ENCODE measurements around the gene TRPM4. TPM values are rescaled to one million over a fixed set of nuclear protein-coding genes. Genes with fewer than 3 reads are reported as not detected.

Gene TRPM4
- total and polyA plus RNA-seq, 2 of the 13 experiments (the other 11 are each of a cell fraction or from before 2014, with no cell fraction given), result 1.9 to 4.3 TPM

- TF ChIP-seq, protein P1, sequence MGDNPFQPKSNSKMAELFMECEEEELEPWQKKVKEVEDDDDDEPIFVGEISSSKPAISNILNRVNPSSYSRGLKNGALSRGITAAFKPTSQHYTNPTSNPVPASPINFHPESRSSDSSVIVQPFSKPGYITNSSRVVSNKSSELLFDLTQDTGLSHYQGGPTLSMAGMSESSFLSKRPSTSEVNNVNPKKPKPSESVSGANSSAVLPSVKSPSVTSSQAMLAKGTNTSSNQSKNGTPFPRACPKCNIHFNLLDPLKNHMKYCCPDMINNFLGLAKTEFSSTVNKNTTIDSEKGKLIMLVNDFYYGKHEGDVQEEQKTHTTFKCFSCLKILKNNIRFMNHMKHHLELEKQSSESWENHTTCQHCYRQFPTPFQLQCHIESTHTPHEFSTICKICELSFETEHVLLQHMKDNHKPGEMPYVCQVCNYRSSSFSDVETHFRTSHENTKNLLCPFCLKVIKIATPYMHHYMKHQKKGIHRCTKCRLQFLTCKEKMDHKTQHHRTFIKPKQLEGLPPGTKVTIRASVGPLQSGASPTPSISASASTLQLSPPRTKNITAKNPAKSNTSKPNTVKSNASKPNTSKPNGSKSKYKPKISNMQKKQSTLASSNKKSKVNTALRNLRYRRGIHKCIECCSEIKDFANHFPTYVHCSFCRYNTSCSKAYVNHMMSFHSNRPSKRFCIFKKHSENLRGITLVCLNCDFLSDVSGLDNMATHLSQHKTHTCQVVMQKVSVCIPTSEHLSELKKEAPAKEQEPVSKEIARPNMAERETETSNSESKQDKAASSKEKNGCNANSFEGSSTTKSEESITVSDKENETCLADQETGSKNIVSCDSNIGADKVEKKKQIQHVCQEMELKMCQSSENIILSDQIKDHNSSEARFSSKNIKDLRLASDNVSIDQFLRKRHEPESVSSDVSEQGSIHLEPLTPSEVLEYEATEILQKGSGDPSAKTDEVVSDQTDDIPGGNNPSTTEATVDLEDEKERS (CRISPR knock-in tag; IDR thresholded peaks at IDR 0.05), result peak; percentile 65
- no peak for TF ChIP-seq CBFB (CRISPR knock-in tag; IDR thresholded peaks at IDR 0.05)
- TF ChIP-seq PAXIP1 (CRISPR knock-in tag; conservative IDR thresholded peaks at IDR 0.05), result peak; percentile 76
- TF ChIP-seq CEBPG (CRISPR knock-in tag; IDR thresholded peaks at IDR 0.05), result 0 out of 2 replicates have a peak, but pooled peaks have one; percentile 15
- 0 out of 2 replicates have a peak, but pooled peaks have one; percentile 40 for TF ChIP-seq TRAFD1 (CRISPR knock-in tag; IDR thresholded peaks at IDR 0.05; ENCODE audit: borderline replicate concordance)
- peak; percentile 18; the same call in 1 of the 2 replicates for TF ChIP-seq KDM3A (CRISPR knock-in tag; IDR thresholded peaks at IDR 0.05; ENCODE audit: low read depth)
- no peak for TF ChIP-seq ZNF331 (CRISPR knock-in tag; IDR thresholded peaks at IDR 0.05)
- TF ChIP-seq ZNF234 (CRISPR knock-in tag; conservative IDR thresholded peaks at IDR 0.05), result peak; percentile 66; the same call in 1 of the 2 replicates
- TF ChIP-seq AKAP8 (CRISPR knock-in tag; IDR thresholded peaks at IDR 0.05), result no peak; the same call in 1 of the 2 replicates
- TF ChIP-seq CENPT (CRISPR knock-in tag; IDR thresholded peaks at IDR 0.05; ENCODE audit: low read depth), result no peak
- TF ChIP-seq ZNF672 (CRISPR knock-in tag; IDR thresholded peaks at IDR 0.05), result no peak
- TF ChIP-seq PHF21A (CRISPR knock-in tag; IDR thresholded peaks at IDR 0.05), result peak; percentile 82
- TF ChIP-seq, protein P2, sequence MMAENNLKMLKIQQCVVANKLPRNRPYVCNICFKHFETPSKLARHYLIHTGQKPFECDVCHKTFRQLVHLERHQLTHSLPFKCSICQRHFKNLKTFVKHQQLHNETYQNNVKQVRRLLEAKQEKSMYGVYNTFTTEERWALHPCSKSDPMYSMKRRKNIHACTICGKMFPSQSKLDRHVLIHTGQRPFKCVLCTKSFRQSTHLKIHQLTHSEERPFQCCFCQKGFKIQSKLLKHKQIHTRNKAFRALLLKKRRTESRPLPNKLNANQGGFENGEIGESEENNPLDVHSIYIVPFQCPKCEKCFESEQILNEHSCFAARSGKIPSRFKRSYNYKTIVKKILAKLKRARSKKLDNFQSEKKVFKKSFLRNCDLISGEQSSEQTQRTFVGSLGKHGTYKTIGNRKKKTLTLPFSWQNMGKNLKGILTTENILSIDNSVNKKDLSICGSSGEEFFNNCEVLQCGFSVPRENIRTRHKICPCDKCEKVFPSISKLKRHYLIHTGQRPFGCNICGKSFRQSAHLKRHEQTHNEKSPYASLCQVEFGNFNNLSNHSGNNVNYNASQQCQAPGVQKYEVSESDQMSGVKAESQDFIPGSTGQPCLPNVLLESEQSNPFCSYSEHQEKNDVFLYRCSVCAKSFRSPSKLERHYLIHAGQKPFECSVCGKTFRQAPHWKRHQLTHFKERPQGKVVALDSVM (CRISPR knock-in tag; IDR thresholded peaks at IDR 0.05), result peak; percentile 51
- TF ChIP-seq, protein P3, sequence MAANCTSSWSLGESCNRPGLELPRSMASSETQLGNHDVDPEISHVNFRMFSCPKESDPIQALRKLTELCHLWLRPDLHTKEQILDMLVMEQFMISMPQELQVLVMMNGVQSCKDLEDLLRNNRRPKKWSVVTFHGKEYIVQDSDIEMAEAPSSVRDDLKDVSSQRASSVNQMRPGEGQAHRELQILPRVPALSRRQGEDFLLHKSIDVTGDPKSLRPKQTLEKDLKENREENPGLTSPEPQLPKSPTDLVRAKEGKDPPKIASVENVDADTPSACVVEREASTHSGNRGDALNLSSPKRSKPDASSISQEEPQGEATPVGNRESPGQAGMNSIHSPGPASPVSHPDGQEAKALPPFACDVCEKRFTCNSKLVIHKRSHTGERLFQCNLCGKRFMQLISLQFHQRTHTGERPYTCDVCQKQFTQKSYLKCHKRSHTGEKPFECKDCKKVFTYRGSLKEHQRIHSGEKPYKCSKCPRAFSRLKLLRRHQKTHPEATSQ (CRISPR knock-in tag; IDR thresholded peaks at IDR 0.05; ENCODE audit: borderline replicate concordance), result peak; percentile 24; the same call in 1 of the 2 replicates
- peak; percentile 74 for TF ChIP-seq ZMYM4 (CRISPR knock-in tag; IDR thresholded peaks at IDR 0.05)
- peak; percentile 39; the same call in 1 of the 2 replicates for TF ChIP-seq ZSCAN21 (CRISPR knock-in tag; IDR thresholded peaks at IDR 0.05; ENCODE audit: borderline replicate concordance)
These were observed 7.3 kb upstream of the TRPM4 start (continued) for GRCh38 chr19:49150106-49150943.

All from HepG2 (cell line).